Coronary artery (tissue), 2 donors: ENCODE data around the gene SLC12A9.

Experiments used
- DNase-seq: peaks from one replicate; pipeline ENCODE4 v3.0.0-alpha.2; 2017; ENCODE audit warnings: low spot score
- H3K27ac ChIP-seq, 2 donors: fragments of 200-600 bp; sonication (generic); one replicate each; pipeline ENCODE4 v1.5.1; 2016 to 2019
- H3K4me3 ChIP-seq: fragments of 200-600 bp; sonication (generic); 2 replicates; pipeline ENCODE4 v1.5.1; 2016; ENCODE audit warnings: mild to moderate bottlenecking, moderate library complexity
- CTCF ChIP-seq: fragments of 200-600 bp; sonication (generic); IDR thresholded peaks from one replicate; pipeline ENCODE4 v1.5.1; 2019; ENCODE audit warnings: antibody characterized with exemption

Gene SLC12A9

GRCh38 chr7:100874300-100874576 lies 21.7 kb downstream of the SLC12A9 start:
- peak; percentile 66 for DNase-seq
- peak overlapping the region; percentile 88 to 99 for H3K27ac ChIP-seq
- peak overlapping the region; percentile 93 for H3K4me3 ChIP-seq
- no peak for TF ChIP-seq CTCF

- Histone ChIP-seq H3K27ac (peak within 1 kb of the TSS; percentile 88 to 99), H3K4me3 (peak within 1 kb of the TSS; percentile 93)
- TF ChIP-seq CTCF, result no peak
- DNase-seq, result peak; percentile 98
These were observed 22.3 kb downstream of the SLC12A9 start, which contains the start of gene SRRT for GRCh38 chr7:100874577-100875355. Gene SRRT (plus strand): TSS chr7:100875103. CDS start chr7:100875591, 488 bp downstream.

GRCh38 chr7:100875356-100875751 lies 22.8 kb downstream of the SLC12A9 start:
- peak overlapping the region; percentile 82 to 99 for H3K27ac ChIP-seq
- peak overlapping the region; percentile 93 for H3K4me3 ChIP-seq
- DNase-seq, result no peak
- no peak for TF ChIP-seq CTCF

GRCh38 chr7:100878013-100878412 lies 25.5 kb downstream of the SLC12A9 start:
- no peak for TF ChIP-seq CTCF
- Histone ChIP-seq H3K4me3 (no peak overlapping the region), H3K27ac (no peak overlapping the region)
- DNase-seq, result no peak

GRCh38 chr7:100878685-100879084 lies 26.2 kb downstream of the SLC12A9 start:
- DNase-seq, result no peak
- no peak for TF ChIP-seq CTCF
- H3K4me3 ChIP-seq, result no peak overlapping the region
- no peak overlapping the region for H3K27ac ChIP-seq

GRCh38 chr7:100879685-100880261 lies 27.3 kb downstream of the SLC12A9 start:
- no peak overlapping the region for H3K27ac ChIP-seq
- H3K4me3 ChIP-seq, result no peak overlapping the region
- TF ChIP-seq CTCF, result no peak
- DNase-seq, result no peak

GRCh38 chr7:100880645-100881044 lies 28.1 kb downstream of the SLC12A9 start:
- no peak for DNase-seq
- H3K27ac ChIP-seq, result no peak overlapping the region
- TF ChIP-seq CTCF, result no peak
- no peak overlapping the region for H3K4me3 ChIP-seq
